HG02981 (cell line): ENCODE data around the gene SGO1.
A peak's percentile ranks its signal among the peaks of the same experiment; 100 is the strongest.
"Not testable (repeated sequence)": the region's sequence is repeated elsewhere in the genome, so short reads cannot be mapped to it uniquely, and the experiment has no call there.

ENCODE experiments used
- ATAC-seq: cut with Tn5 transposase; IDR thresholded peaks from one replicate; pipeline ENCODE4 v1.9.1; 2021; ENCODE audit warnings: mild to moderate bottlenecking, moderate library complexity; ENCODE audit not compliant: unreplicated experiment

SGO1 gene

DNA sequence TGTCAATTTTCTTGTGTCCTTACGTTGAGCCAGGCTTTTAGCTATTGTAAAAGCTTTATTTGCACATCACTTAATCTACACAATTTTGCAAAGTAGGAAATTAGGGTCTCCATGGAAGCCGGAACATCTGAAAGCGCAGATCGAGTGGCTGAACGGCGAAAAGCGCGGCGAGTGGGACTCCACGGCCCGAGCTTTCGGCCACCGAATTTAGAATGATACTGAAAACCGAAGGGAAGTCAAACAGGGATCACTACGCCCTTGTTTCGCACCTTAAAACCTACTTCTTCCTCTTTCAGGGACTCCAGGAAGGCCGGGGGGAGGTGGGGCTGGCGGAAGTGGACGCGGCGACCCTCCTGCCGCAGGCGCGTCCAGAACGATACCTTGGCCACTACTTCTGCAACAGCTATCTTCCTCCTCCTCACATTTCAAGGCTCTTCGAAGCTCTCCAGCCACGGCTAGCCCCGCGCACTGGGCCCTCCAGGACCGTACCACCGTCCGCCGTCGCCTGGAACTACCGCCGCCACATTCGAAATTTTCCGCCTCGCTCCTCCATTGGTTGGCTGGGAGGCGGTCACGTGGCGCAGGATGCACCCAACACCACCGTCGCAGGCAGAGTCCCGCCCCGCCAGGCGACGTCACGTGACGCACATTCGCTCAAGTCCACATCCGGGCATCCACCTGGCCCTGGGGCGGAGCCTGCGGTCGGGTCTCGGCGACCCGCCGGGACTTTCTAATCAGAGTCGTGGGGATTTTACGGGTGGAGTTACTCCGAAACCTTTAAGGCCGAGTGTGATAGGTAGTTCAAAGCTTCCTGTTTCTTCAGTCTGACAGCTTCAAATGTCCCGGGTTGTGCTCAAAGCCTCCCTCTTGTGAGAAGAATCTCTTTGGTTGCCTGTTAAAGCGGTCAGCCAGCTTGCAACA lies at the start of gene SGO1:
SGO1 (minus strand) TSS at position 528 of the 921 bp plus-strand sequence. CDS start 2,179 bp downstream, outside the sequence.
- ATAC-seq: peak; percentile 93

DNA sequence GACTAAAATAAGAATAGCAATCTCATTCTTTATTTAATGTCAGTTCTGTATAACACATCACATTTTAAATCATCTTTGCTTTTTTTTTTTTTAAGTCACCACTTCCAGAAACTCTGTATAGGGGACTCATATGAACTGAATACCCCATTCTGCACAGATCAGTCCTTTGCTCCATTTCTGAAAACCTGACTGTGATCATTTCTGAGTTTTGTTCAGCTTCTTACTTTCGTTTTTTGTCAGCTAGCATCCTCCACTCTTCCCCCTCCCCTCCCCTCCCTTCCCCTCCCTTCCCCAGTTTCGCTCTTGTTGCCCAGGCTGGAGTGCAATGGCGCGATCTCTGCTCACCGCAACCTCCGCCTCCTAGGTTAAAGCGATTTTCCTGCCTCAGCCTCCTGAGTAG lies 49.8 kb upstream of the SGO1 start:
- ATAC-seq: no peak

DNA sequence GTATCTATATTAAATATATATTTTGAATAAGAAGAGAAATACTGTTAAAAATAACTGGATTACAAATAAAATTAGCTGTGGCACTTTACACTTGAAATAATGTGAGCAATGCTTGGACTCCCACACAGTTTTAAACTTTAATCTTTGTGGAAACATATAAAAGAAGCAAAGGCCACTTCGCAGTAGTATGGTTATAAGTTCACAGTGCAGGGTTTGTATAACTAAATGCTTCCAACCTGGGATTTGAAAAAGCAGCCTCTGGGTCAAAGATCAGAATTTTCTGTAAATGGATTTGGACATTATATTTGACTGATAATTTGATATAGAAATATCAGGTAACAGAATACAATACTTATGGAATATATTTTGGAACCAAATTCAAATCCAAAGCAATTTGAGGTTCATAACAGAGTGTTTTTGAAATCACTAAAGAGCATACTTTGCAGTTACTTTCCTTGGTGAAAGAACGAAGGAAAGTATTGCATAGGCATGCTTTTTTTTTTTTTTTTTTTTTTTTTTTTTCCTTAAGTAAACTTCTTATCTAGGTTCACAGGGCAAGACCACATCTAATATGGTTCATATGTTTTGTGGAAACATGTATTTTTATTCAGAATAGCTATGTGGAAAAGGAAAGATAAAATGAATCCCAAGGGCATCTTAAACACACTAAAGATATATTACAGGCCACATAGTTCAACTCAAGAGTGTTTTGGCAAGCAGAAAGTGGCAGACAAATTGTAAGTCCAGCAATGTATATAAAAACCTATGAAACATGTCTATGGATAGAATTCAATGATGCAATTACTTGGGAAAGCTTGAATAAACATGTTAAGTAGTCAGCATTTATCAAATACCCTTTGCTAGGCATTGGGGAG lies 47.1 kb upstream of the SGO1 start:
- no peak for ATAC-seq

DNA sequence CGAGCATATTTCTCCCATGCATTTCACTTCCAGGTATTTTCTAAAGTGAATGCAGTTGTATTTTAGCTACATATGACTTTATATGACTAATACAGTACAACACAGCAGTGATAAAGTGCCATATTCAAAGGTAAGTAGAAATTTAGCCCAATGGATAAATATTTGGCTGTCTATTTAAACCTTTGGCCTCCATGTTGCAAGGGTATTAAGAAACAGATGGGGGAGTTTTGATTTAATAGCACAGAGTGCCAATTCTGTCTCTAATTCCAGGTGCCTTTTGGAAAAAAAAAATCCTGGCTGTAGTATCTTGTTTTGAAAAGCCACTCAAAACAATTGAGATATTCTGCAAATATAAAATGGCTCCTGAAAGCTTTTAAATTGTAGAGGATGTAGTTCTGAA lies 44.9 kb upstream of the SGO1 start:
- no peak for ATAC-seq

DNA sequence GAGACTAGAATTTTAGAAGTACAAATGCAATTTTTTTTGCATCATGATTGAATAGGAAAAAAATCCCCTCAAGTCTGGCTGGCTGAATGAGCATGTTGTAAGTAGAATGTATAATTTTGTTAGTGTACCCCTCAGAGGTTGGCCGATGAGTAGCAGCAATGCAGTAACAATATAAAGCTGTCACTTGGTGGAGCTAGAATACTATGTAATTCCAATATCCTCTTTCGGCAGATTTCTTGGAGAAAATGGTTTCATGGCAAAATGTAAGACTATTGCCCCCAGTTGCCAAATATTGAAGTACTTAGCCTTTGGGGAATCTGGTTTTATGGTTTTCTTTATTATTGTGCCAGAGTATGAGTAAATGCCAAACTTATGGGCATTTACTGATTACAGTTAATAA lies 39.8 kb upstream of the SGO1 start:
- ATAC-seq: no peak

DNA sequence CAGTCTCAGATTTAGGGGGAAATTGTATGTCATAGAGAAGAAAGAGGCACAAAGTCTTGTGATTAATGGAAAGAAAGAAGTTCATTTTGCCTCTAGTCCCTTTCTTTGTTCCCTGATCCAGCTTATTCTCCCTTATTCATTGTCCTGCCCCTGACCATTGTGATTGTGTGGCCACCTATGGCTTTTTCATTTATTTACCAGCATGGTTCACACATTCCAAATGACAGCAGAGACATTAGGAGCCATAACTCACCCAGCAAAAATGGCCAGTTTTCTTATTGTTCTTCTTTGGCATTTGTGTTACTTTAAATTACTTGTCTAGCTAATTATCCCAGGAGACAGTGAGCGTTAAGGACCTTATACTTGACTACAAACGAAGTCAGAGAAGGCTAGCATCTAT lies 36.3 kb upstream of the SGO1 start:
- ATAC-seq: no peak

DNA sequence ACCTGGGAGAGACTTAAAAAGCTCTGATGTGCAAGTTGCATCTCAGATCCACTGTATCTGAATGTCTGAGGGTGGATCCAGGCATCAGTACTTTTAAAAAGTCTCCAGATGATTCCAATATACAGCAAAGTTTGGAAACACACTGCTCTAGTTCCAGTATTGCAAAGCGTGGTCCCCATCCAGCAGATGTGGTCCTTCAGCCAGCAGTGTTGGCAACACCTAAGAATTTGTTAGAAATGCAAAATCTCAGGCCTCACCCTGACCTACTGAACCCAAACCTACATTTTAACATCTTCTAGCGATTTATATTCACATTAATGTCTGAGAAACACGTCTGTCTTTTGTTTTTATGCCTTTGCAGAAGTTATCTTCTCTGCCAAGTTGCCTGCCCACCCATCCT lies 32.2 kb upstream of the SGO1 start:
- no peak for ATAC-seq

DNA sequence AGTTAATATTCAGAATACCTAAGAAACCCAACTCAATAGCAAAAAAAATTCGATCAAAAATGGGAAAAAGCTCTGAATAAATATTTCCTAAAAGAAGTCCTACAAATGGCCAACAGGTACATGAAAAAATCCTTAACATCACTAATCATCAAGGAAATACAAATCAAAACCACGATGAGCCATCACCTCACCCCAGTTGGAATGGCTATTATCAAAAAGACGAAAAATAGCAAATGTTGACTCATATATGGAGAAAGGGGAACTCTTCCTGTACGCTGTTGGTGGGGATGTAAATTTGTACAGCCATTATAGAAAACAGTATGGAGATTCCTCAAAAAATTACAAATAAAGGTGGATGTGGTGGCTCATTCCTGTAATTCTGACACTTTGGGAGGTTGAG lies 29.6 kb upstream of the SGO1 start:
- ATAC-seq: no peak

DNA sequence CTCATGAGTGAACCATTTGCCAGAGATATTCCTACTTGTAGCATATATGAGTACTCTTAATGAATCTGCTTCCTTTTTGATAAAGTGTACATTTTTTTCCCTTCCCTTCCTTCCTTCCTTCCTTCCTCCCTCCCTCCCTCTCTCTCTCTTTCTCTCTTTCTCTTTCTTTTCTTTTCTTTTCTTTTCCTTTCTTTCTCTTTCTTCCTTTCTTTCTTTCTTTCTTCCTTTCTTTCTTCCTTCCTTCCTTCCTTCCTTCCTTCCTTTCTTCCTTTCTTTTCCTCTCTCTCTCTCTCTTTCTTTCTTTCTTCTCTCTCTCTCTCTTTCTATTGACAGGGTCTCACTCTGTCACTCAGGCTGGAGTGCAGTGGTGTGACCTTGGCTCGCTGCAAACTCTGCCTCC lies 27.5 kb upstream of the SGO1 start:
- not testable (repeated sequence) for ATAC-seq

DNA sequence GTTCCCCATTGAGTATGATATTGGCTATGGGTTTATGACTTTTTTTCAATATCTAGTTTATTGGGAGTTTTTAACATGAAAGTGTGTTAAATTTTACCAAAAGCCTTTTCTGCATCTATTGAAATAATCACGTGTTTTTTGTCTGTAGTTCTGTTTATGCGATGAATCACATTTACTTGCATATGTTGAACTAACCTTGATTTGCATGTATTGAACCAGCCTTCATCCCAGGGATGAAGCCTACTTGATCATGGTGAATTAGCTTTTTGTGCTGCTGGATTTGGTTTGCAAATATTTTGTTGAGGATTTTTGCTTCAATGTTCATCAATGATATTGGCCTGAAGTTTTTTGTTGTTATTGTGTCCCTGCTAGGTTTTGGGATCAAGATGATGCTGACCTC lies 21.9 kb upstream of the SGO1 start:
- not testable (repeated sequence) for ATAC-seq

DNA sequence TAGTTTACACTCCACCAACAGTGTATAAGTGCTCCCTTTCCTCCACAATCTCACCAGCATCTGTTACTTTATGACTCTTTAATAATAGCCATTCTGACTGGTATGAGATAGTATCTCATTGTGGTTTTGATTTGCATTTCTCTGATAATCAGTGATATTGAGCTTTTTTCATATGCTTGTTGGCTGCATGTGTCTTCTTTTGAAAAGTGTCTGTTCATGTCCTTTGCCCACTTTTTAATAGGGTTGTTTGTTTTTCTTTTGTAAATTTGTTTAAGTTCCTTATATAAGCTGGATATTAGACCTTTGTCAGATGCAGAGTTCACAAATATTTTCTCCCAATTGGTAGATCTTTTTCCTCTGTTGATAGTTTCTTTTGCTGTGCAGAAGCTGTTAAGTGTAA lies 19.9 kb upstream of the SGO1 start:
- ATAC-seq: not testable (repeated sequence)

DNA sequence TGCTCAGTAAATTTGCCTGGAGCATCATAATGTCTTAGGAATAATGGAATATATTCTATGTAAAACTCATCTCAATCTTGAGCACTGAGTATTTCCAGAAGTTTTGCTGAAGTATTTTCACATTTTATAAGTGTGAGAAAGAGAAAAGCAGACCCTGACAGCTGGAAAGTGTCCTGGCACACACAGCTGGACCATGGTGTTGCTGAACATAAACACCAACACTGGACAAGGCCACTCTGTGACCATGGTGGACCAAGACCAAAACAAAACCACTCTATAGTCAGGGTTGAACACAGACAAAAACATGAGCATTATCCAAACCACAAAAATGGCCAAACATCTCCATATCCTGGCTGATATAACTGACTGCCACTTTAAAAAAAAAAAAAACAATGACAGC lies 15.1 kb upstream of the SGO1 start:
- ATAC-seq: no peak

DNA sequence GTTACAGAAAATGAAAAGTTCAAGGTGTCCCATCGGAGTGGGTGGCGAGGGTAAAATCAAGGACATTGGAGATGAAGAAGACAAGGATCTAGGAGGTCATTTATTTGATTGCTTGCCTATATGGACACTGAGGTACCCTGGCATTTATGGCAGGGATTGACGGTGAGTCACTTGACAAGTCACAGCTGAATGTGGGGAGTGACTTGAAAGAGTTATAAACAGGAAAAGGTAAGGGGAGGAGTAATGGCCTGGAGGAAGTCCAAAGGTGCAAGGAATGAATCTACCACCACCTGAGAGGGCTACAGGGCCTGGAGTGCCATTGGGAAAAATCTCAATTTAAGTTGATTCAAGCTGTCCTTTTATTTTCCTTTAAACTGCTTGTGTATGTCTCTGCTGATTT lies 11.8 kb upstream of the SGO1 start:
- ATAC-seq: no peak

DNA sequence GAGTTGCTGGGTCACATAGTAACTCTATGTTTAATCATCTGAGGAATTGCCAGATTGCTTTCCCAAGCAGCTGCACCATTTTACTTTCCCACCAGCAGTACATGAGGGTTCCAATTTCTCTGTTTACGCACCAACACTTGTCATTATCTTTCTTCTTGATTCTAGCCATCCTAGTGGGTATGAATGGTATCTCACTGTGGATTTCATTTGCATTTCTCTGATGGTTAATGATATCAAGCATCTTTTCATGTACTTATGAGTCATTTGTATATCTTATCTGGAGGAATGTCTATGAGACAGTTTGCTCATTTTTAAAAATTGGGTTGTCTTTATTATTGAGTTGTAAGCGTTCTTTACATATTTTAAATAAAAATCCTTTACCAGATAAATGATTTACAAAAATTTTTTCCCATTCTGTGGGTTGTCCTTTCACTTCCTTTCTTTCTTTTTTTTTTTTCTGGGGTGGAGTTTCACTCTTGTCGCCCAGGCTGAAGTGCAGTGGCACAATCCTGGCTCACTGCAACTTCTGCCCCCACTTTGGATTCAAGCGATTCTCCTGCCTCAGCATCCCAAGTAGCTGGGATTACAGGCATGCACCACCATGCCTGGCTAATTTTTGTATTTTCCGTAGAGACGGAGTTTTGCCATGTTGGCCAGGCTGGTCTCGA lies 8.9 kb upstream of the SGO1 start:
- ATAC-seq: peak; percentile 64

DNA sequence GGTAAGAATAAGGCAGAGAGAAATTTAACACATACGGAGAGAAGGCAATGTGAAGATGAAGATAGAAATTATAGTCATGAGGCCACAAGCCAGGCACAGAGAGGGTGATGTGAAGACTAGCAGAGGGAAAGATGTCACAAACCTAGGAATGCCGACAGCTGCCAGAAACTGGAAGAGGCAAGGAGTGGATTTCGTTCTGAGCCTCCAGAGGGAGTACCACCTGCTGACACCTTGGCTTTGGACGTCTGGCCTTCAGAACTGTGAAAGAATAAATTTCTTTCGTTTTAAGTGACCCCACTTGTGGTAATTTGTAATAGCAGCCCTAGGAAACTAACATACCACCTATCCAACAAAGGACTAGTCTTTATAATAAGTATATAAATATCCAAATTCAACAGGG lies 5.0 kb upstream of the SGO1 start:
- ATAC-seq: no peak

DNA sequence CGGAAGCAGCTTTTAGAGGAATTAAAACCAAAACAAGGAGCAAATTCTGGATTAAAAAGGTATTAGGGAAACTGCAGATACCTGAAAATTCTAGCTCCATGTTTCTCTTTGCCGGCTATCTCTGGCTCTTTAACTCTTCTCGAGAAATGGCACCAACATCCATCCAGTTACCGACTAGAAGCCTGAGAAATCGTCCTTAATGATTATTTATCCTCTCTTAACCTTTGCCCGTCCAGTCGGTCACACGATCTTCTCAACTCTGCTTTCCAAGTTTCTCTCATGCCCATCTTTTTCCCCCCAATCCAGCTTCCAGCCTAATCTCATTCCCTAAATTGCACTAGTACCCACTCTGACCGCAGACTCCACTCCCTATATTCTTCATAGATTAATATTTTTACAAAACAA lies 596 bp upstream of the SGO1 start:
- peak; percentile 3 for ATAC-seq

DNA sequence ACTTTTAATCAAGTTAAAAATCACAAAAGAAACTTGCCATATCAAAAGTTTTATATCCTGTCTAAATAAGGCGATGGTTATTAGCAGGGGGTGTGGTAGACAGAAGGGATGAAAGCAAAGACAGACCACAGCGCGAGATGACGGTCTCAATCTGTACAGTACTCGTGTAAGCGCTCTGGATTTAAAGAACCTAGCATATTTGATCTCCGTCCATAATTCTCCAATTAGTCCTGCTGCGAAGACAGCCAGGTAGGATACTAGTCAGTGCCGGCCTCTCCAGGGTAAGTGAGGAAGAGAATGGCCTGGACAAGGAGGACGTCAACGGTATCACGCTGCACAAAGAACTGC lies 701 bp downstream of the SGO1 start:
- peak; percentile 6 for ATAC-seq

DNA sequence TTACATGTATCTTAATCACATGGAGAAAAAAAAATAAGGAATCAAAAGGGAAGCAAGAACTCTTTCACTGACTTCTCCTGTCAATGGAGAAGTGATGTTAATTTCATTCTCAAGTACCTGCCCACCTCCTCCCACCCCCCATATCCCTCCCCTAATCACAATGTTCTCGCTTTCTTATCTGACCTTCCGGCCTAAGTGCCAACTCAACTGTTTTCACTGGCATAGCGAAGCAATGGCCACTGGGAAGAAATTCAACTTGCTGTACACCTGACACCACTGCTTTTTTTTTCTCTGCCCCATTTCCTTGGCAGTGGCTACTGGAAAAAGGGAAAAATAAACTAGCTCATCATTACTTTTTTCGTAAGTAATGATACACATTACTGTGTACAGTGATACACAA lies 3.8 kb downstream of the SGO1 start:
- ATAC-seq: no peak

DNA sequence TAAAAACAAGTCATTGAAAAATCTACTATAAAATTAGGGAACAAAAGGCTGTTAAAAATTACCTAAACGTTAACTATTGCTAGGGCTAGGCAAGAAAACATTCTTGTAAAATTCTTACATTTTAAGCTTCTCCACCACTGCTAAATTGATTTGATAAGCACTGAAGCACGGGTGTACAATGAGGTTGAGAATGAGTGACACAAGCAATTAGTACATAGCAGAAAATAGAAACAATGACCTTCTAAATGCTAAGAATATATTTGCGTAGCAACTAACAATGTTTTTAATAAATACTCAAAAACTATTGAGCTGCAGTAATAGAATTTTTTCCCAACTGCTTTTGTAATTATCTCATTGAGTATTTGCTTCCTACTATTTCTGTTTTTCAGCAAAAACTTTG lies 4.7 kb downstream of the SGO1 start:
- no peak for ATAC-seq

DNA sequence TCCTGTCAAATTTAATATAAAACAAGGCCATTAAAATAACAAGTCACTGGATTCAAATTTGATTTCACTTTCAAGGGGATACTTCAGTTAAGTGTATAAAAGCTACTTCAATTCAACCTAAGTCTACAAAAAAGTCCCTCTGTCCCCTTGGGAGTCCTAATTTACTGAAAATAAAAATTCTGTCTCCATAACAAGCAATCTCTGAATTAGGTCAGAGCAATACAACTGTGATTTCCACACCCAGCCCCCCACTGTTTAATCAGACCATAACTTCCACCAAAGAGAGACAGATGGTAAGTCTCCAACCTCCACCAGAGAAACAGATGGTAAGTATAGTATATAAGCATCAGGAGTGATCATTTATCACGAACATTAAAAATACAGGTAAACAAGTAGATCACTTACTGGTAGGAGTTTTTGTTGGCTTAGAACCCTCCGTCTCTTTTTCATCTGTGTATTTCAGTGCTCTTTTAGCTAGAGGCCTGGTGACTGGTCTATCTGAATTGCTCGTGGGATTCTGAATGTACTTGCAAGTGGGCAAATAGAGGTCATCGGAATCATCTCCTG lies 12.1 kb downstream of the SGO1 start:
- ATAC-seq: no peak

DNA sequence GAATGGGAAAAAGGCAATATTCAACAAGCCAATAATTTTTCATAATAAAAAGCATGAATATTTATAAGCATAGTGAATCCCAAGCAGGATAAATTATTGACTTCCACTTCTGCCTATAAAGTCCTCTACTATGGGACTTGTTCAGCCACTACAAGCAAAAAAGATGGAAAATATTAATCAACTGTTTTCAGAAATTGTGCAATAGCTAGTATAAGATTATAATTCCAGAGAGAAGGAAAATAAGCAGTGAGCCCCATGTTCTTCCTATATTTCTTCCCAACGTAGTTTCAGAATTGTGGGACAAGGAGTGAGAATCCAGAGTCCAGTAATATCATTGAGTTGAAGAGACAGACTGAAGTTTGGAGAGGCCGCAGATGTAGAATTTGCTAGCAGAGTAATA lies 24.3 kb downstream of the SGO1 start:
- no peak for ATAC-seq
